ENCODE measurements around the gene SUN5.

SUN5 gene

GRCh38 chr20:33014336-33015113 is 10.3 kb upstream of the SUN5 start:
- peak; percentile 78 for DNase-seq (ENCODE audit: low read depth, low spot score)

- DNase-seq (ENCODE audit: low read depth, low spot score): no peak
These were observed 9.6 kb upstream of the SUN5 start for GRCh38 chr20:33013701-33014326.

- DNase-seq (ENCODE audit: low read depth, low spot score): no peak
These were observed 8.3 kb upstream of the SUN5 start for GRCh38 chr20:33012327-33013189.

GRCh38 chr20:33010674-33011449 is 6.6 kb upstream of the SUN5 start:
- DNase-seq (ENCODE audit: low read depth, low spot score): no peak

- no peak for DNase-seq (ENCODE audit: low read depth, low spot score)
These were observed 5.9 kb upstream of the SUN5 start for GRCh38 chr20:33010133-33010504.

DNA sequence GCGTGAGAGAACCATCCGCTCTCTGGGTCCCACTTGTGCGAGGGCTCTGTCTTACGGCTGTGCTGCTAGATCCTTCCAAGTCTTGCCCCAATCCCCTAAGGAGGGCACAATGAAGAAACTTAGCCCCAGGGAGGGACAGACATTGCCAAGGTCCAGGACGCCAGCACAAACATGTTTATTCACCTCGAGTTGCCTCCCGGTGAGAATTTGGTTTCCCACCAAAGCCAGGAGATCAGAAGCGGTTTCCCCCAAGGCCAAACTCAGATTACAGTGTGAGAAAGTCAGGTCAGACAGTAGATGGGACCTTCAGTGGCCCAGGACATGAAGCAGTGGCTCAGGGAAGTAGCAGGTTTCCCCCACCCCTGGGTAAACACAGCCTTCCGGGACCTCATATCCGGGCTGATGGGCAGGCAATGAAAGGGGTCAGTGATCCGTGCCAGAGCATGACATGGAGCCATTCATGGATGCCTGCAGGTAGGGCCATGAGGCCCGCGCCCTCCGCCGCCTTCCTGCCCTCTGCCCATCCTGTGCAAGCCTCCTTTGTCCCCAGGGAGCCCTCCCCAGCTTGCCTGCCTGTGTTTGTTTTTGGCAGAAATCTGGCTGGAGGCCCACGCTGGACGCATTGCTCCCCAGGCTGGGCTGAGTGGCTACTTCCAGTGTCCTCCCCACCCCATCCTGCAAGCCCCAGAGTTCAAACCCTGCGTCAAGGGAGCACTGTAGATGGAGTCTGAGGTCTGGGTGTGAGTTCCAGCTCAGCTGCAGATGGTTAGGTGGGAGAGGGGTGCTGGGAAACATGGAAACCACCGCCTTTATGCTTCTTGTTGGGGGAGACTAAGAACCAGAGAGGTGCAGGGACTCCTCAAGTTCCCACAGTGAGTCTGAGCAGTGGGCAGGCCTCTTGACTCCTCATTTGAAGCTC is 5.2 kb upstream of the SUN5 start:
- peak; percentile 21 for DNase-seq (ENCODE audit: low read depth, low spot score)

DNA sequence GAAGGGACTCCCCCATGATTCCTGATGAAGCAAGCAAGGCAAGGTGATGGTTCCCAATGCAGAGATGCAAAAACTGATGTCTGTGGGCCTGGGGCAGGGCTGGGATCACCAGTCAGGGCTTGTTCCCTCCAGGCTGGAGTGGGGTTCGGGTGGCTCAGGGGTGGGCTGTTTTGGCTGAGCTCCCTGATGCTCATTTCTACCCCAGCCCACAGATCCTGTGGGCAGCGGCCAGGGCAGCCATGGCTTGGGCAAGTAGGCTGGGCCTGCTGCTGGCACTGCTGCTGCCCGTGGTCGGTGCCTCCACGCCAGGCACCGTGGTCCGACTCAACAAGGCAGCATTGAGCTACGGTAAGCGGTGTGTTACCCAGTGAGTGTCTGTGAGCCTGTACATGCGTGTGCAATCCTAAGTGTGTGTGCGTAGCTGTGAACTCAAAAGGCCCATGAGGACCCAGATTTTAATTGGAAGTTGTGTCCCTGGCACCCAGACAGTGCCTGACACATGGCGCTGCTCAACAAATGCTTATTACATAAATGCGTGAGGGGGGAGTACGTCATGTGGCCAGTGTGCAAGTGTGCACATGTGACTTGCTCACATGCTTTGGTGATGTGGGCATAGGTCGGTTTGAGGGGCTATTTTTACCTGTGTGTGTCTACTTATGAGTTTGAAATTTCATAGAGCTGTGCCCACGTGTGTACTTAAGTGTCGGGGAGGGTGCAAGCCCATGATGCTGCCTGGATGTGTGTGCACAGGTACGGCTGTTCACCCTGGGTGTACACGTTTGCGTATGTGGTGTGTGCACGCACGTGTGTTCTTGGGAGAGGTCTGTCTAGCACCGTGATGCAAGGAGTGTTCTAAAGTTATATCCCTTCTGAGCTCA is 4.3 kb upstream of the SUN5 start:
- no peak for DNase-seq (ENCODE audit: low read depth, low spot score)

- no peak for DNase-seq (ENCODE audit: low read depth, low spot score)
These were observed 3.4 kb upstream of the SUN5 start, which contains the start of gene BPIFB2 for GRCh38 chr20:33007376-33008335. BPIFB2 (plus strand) TSS chr20:33007704; CDS start chr20:33008575, 871 bp downstream.

DNA sequence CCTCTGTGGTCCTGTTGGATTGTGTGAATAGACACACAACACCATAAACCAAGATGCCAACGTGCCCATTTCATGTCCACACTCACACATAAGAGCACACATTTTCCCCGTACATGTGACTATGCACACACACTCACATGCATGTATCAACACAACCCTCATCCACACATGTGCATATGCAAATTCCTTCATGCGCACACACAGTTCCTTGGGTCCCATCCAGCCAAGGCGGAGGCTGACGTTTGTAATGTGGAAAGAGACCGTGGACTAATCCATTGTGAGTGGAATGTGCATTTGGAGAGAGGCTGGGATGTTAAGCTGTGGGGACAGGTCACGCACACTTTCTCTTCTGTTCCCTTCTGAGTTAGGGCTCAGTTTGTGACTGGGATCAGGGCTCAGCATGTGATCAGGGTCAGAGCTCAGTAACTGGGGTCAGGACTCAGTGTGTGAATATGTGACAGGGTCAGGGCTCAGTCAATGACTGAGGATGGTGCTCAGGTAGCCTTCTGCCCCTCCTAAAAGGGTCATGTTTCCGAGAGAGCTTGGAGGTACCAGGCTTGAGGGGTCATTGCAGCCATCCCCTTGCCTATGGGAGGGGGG is 2.6 kb upstream of the SUN5 start:
- DNase-seq (ENCODE audit: low read depth, low spot score): no peak

GRCh38 chr20:33005908-33006775 is 1.9 kb upstream of the SUN5 start:
- no peak for DNase-seq (ENCODE audit: low read depth, low spot score)

DNA sequence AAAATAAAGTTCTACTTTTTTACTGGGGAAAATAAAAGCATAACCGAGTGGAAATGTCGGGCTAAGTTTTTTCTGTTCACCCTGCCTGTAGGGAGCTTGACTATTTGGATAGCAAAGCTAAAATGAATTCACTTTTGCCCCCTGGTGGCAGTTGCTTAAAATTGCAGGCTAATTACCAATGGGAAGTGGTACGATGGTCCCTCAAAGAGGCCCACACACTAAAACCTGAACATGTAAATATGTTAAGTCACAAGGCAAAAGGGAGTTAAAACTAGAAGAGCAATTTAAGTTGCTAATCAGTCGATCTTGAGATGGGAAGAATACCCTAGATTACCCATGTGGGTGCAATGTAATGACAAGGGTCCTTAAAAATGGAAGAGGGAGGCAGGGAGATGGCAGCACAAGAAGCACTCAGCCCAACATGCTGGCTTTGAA is 916 bp upstream of the SUN5 start:
- DNase-seq (ENCODE audit: low read depth, low spot score): peak; percentile 55

DNA sequence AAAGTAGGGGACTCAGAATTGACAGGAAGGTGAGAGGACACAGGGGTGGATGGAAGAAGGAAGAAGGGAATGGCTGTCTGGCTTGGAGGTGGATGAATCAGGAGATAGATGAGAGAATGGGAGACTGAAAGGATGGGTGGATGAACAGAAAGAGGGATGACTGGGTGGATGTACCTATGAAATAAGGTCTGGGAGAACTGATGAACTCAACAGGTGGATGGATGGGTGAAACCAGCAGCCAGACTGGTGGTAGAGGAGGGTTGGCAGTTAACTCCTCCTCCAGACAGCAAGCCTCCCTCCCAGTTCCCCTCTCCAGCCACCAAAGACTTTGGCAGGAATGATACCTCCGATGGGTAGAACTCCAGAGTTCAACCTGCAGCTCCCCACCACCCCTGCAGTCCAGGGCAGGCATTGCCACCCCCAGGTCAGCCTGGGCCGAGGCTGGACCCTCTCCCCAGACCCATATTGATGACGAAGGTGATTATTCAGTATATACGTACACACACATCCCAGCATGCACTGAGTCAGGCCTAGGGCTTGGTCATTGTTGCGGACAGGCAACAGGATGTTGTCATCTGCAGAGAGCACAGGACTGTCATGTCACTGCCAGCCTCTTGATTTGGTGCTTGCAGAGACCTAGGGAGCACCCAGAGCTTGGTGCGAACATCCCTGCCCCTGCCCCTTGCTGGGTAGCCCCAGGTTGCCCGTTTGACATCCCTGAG is 2.0 kb downstream of the SUN5 start:
- no peak for DNase-seq (ENCODE audit: low read depth, low spot score)

DNA sequence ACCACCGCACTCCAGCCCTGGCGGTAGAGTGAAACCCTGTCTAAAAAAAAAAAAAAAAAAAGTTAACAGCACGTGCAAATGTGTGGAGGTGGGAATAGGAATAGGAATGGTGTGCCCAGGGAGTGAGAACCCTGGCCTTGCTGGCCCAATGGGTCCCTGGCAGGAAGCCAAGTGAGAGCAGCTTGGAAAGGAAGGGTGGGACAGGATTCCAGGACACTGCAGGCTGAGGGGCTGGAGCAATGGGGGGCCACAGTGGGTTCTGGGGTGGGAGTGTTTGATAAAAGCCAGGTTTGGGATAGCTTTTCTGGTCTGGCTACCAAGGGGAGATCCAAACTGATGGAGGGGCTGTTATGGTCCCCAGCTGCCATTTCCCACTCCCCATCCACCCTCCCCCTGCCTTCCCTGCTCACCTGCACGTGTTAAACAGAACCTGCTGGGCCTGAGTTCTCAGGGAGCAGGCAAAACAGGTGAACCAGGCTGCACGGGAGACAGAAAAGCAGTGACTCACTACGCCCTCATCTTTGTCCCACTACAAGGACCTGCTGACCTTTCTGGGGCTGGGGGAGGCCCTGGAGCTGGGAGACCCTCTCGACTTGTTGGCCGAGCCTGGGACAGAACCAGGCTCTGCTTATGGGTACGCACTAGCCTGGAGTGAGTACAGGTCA is 3.3 kb downstream of the SUN5 start:
- DNase-seq (ENCODE audit: low read depth, low spot score): no peak

- no peak for DNase-seq (ENCODE audit: low read depth, low spot score)
These were observed 4.5 kb downstream of the SUN5 start for GRCh38 chr20:32999603-33000250.

DNA sequence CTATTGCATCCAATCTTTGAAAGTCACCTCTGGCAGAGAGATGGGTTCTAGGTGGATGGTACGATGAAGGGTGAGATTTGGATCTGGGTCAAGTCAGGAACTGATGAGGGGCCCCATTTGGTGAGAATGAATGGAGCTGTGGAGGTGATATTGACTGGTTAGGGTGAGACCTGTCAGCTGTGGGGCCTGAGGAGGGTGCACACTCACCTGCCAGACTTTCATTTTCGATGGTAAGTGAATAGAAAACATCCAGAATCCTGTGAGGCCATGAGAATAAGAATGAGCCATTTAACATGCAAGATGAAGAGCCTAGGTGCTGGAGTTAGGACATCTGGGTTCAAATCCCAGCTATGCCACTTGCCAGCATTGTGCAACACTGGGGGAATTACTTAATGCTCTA is 6.8 kb downstream of the SUN5 start:
- DNase-seq (ENCODE audit: low read depth, low spot score): no peak

Data from ELF-1 (cell line).